Measurements from ENCODE around the gene RABGAP1L.

Gene RABGAP1L

DNA sequence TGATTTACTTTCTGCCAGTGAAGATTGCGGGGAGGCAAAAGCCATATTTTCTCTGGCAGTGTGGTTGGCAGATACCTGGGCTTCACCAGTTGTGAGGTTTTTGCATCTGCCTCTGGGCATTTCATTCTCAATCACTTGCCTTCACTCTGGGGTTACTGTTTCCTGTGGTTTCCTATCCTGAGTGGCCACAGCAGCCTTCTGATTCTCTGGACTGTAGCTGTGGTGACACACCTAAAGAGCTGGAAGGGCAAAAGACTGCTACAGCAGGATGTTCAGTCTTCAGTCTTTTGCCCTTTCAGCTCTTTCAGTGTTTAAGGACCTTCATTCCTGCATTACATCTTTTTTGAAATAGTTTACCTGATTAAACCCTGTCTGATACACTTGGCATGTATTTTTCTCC lies 237.9 kb downstream of the RABGAP1L start:
- no peaks in the 10 kb centered on the region for H3K4me1 ChIP-seq
- H3K9me3 ChIP-seq = no peaks in the 10 kb centered on the region
- no peaks in the 10 kb centered on the region for H3K36me3 ChIP-seq
- TF ChIP-seq, protein P1, sequence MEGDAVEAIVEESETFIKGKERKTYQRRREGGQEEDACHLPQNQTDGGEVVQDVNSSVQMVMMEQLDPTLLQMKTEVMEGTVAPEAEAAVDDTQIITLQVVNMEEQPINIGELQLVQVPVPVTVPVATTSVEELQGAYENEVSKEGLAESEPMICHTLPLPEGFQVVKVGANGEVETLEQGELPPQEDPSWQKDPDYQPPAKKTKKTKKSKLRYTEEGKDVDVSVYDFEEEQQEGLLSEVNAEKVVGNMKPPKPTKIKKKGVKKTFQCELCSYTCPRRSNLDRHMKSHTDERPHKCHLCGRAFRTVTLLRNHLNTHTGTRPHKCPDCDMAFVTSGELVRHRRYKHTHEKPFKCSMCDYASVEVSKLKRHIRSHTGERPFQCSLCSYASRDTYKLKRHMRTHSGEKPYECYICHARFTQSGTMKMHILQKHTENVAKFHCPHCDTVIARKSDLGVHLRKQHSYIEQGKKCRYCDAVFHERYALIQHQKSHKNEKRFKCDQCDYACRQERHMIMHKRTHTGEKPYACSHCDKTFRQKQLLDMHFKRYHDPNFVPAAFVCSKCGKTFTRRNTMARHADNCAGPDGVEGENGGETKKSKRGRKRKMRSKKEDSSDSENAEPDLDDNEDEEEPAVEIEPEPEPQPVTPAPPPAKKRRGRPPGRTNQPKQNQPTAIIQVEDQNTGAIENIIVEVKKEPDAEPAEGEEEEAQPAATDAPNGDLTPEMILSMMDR (IDR thresholded peaks at IDR 0.05; ENCODE audit: low read depth, low read length) = no peak
- DNase-seq = no peak
- H3K27me3 ChIP-seq = no peaks in the 10 kb centered on the region
- no peak overlapping the region for H3K4me3 ChIP-seq (ENCODE audit: low read depth, low read length)

DNA sequence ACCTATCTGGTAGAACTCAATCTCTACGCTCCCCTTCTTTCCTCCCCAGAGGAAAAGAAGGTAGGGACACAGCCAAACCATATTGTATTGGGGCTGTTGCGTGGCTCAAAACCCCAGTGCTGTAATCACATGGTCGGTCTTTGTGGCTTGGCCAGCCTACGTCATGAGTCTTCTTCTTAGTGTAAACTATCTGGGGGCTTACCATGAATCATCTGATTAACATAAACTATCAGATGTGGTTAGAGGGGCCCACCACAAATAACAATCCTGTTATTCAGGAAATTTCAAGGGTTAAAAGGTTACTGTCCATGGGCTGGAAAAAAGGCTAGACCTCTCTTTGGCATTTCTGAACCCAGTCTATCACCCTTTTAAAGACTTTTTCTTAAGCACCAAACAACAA lies 238.9 kb downstream of the RABGAP1L start:
- H3K27me3 ChIP-seq = no peaks in the 10 kb centered on the region
- no peak for DNase-seq
- no peaks in the 10 kb centered on the region for H3K9me3 ChIP-seq
- TF ChIP-seq, protein P1 (IDR thresholded peaks at IDR 0.05; ENCODE audit: low read depth, low read length) = no peak
- H3K4me1 ChIP-seq = no peaks in the 10 kb centered on the region
- H3K4me3 ChIP-seq (ENCODE audit: low read depth, low read length) = no peak overlapping the region
- no peaks in the 10 kb centered on the region for H3K36me3 ChIP-seq

DNA sequence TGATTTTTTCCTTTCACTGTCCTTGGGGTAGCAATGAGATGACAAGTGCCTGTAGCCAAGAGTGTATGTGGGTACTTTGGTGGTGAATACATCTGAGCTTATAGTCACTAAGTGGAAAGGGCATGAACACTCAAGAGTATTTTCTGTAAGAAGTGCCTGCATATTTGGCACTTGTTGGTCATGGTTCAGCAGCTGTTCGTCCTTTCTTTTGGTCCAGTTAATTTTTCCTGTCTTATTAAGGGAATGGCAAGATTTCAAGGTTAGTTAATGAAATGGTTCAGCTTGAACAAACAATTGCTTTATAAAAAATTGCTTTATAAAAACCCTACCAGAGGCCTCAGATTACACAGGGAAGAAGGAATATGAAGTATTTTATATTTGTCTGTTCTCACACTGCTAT lies 239.9 kb downstream of the RABGAP1L start:
- TF ChIP-seq, protein P1 (IDR thresholded peaks at IDR 0.05; ENCODE audit: low read depth, low read length) = no peak
- no peaks in the 10 kb centered on the region for H3K4me1 ChIP-seq
- no peaks in the 10 kb centered on the region for H3K36me3 ChIP-seq
- H3K9me3 ChIP-seq = no peaks in the 10 kb centered on the region
- H3K4me3 ChIP-seq (ENCODE audit: low read depth, low read length) = no peak overlapping the region
- H3K27me3 ChIP-seq = no peaks in the 10 kb centered on the region
- no peak for DNase-seq

DNA sequence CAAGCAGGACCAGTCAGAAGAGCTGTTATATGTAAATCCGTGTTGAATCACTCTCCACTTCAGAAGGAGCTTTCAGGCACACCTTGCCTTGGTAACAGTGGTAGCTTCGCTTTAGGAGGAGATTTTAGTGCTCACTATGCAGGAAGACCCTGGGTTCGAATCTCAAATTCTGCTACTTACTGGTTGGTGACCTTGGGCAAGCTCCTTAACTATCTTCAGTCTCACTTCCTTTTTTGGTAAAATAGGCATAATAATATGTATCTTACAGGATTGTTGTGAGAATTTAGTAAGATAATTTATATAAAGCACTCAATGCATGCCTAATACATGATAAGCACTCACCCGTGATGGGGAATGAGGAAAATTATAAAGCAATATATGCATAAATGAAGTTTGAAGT lies 241.8 kb downstream of the RABGAP1L start:
- TF ChIP-seq, protein P1 (IDR thresholded peaks at IDR 0.05; ENCODE audit: low read depth, low read length) = no peak
- H3K27me3 ChIP-seq = no peaks in the 10 kb centered on the region
- no peak overlapping the region for H3K4me3 ChIP-seq (ENCODE audit: low read depth, low read length)
- H3K4me1 ChIP-seq = no peaks in the 10 kb centered on the region
- H3K36me3 ChIP-seq = no peaks in the 10 kb centered on the region
- H3K9me3 ChIP-seq = no peaks in the 10 kb centered on the region
- DNase-seq = no peak

DNA sequence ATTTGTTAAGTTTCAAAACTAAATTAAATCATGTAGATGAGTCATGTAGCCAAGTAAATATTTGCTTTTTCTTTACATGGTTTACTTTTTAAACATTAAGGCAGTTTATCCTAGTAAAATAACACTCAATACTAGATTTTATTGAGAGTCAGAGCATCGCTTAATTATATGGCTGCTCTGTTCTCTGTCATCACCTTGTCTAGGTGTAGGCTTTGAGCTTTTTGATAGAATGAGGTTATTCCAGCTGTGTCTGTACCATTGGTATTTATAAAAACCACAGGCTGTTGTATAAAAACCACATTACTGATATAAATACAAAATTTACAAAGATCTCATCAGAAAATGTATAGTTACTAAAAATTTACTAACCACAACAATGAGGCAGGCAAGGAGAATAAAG lies 245.9 kb downstream of the RABGAP1L start:
- no peaks in the 10 kb centered on the region for H3K27me3 ChIP-seq
- H3K9me3 ChIP-seq = no peaks in the 10 kb centered on the region
- peaks cover 5% of the 10 kb centered on the region; the same call in 1 of the 2 replicates for H3K4me1 ChIP-seq
- TF ChIP-seq, protein P1 (IDR thresholded peaks at IDR 0.05; ENCODE audit: low read depth, low read length) = no peak
- no peak overlapping the region for H3K4me3 ChIP-seq (ENCODE audit: low read depth, low read length)
- DNase-seq = no peak
- H3K36me3 ChIP-seq = no peaks in the 10 kb centered on the region

DNA sequence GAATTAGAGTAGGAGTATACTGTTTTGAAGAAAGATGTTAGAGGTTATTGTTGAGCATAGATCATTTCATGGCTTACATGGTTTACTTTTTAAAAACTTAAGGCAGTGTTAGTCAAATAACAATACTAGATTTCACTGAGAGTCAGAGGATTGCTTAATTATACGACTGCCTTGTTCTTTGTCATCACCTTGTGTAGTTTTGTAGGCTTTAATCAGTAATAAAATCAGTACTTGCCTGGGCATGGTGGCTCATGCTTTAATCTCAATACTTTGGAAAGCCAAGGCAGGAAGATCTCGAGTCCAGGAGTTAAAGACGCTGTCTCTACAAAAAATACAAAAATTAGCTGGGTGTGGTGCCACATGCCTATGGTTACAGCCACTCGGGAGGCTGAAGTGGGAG lies 247.1 kb downstream of the RABGAP1L start:
- H3K36me3 ChIP-seq = no peaks in the 10 kb centered on the region
- no peaks in the 10 kb centered on the region for H3K27me3 ChIP-seq
- H3K4me3 ChIP-seq (ENCODE audit: low read depth, low read length) = no peak overlapping the region
- no peak for DNase-seq
- H3K9me3 ChIP-seq = no peaks in the 10 kb centered on the region
- TF ChIP-seq, protein P1 (IDR thresholded peaks at IDR 0.05; ENCODE audit: low read depth, low read length) = no peak
- peaks cover 5% of the 10 kb centered on the region; the same call in 1 of the 2 replicates for H3K4me1 ChIP-seq

Measured in BE2C (cell line).